Stimulated activated CD4-positive, alpha-beta T cell treated with anti-CD3 and anti-CD28 coated beads, Interleukin-4, amount 100 ng/mL, for 1 hour (primary cell): ENCODE data around the gene FBXL7.

ENCODE experiments used
- DNase-seq: peaks from one replicate; pipeline ENCODE4 v3.0.0-alpha.2; 2020

FBXL7 gene

DNA sequence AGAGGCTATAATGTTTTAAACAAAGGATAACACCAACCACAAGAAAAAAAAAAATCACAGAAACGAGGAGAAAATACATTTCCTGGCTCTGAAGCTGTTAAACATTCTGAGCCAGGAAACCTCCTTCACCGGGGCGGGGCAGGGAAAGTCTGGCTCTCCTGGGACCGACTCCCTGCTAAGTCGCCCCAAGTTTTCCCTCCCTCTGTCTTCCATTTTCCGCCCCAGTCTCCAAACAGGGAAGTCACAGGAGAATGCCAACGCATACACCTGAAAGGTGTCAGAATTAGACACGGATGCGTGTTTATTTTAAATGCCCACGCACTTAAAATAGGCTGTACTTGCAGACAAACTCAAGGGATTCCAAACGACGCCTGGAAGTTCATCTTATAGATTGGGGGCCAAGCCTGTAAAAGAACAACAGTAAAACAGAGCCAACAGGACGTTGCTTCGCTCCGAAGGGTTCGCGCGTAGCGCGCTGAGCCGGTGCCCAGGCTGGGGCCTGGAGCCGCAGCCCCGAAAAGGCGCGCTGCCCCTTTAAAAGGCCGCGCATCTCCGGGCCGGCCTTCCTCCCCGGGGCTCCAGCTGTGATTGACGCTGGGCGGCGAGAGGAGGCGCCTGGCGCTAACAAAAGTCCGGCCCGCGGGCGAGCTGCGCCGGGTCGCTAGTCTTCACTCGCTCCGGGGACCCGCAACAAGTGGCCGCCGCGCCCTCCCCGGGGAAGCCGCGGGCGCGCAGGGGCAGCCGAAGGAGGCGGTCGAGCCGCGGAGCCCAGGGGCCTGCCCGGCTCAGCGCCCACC, at the start of gene FBXL7:
FBXL7 (plus strand) TSS at position 653 of the 797 bp plus-strand sequence.
- no peak for DNase-seq

DNA sequence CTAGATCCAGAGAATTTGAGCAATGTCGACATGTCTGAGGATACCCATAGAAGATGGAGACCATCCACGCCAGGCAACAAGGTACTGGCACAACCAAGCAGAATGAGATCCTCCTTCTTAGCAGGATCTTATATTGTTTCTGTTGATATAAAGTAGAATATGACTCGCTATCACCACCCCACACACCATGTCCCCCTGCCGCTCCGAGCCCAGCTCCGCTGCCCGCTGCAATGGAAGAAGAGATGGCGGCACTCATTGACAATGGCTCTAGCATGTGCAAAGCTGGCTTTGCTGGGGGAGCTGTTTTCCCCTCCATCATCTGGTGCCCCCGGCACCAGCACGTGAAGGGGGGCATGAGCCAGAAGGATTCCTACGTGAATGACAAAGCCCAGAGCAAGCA, 49.5 kb upstream of the FBXL7 start:
- DNase-seq = no peak

DNA sequence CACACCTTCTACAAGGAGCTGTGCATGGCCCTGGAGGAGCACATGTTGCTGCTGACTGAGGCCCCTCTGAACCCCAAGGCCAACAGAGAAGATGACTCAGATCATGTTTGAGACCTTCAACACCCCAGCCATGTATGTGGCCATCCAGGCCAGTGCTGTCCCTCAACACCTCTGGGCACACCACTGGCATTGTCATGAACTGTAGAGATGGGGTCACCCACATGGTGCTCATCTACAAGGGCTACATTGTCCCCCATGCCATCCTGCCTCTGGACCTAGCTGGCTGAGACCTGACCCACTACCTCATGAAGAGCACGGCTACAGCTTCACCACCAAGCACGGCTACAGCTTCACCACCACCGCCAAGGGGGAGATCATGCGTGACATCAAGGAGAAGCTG, 49.0 kb upstream of the FBXL7 start:
- no peak for DNase-seq

DNA sequence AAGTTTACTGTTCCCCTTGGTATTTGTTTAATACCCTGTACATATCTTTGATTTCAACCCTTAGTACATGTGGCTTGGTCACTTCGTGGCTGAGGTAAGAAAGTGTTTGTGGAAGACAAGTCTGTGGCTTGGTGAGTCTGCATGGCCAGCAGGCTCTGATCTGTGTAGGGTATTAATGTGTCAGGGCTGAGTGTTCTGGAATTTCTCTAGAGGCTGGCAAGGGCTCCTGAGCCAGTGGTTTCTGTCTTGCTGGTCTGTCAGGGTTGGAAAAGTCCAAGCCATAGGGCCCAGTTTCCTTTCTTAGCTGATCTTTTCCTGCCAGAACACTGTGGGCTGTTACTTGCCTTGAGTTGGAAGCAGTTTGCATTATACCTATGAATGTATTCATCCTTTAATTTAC, 48.0 kb upstream of the FBXL7 start:
- DNase-seq = no peak

DNA sequence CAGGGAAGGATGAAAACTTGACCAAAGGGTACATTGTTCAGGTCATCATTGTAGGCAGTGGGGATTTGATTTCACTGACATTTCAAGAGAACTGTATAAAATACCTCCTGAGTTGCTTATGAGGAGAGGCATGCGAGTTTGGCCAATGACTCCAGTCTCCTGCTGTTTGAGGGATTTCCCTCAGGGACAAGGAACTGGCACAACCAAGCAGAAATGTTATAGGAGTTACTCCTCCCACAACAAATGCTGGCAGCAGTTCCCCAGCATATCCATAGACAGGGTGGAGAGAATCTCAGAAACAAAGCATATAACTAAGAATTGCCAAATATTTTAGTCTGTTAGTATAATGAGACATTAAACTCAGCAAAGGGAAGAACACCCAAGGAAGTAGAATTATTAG, 47.2 kb upstream of the FBXL7 start:
- DNase-seq = no peak

DNA sequence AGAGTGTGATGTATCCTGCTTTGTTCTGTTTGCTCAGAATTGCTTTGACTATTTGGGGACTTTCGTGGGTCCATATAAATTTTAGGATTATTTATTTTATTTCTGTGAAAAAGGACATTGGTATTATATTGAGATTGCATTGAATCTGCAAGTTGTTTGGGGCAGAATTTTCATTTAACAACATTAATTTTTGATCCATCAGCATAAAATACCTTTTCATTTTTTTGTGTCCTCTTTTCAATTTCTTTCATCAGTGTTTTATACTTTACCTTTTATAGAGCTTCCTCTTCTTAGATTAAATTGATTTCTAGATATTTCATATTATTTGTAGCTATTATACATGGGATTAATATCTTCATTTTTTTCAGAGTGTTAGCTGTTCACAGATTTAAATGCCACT, 40.8 kb upstream of the FBXL7 start:
- DNase-seq = no peak

DNA sequence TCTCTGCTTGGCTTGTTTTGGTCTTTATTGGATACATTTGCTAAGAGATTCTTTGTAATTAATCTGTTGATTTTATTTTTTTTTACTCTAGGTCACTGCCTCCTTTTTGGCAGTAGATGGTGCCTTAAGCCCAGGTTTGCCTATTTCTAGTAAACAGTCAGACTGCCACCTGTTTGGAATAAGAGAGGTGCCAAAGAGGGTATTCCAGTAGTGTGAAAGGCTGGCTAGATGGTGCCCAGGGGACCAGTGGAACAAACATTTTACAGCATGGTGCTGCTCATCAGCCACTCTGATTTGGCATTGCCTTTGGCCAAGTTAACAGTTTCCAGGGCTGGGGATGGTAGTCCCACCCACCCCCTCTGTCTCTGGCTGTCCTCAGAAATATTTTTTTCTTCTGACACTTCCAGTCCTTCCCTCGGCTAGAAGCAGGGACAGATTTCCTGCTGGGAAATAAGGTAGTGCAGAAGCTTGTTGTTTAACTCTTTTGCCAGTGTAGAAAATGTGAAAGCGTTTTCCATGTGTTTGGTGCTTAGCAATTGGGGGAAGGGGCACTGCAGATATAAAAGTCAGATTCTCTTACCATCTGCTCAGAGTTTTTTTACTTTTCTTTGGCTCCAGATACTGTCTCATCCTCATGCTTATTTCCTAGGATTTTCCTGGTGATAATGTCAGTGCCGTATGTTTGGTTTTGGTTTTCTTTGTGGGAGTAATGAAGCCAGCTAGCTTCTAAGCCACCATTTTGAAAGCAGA, 36.6 kb upstream of the FBXL7 start:
- no peak for DNase-seq

DNA sequence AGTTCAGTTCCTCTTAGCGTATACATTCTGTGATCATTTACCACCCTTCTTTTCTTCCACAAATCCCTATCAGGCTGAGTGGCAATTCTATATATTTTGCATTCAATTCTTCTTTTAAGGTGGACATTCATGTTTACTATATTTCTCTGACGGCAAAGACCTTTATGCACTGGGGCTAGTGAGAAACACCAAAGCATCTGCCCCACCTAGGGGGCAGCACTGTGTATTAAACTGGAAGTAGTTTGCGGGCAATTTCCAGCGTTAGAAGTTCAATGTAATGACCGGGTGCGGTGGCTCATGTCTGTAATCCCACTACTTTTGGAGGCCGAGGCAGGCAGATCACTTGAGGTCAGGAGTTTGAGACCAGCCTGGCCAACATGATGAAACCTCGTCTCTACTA, 27.9 kb upstream of the FBXL7 start:
- DNase-seq = no peak

DNA sequence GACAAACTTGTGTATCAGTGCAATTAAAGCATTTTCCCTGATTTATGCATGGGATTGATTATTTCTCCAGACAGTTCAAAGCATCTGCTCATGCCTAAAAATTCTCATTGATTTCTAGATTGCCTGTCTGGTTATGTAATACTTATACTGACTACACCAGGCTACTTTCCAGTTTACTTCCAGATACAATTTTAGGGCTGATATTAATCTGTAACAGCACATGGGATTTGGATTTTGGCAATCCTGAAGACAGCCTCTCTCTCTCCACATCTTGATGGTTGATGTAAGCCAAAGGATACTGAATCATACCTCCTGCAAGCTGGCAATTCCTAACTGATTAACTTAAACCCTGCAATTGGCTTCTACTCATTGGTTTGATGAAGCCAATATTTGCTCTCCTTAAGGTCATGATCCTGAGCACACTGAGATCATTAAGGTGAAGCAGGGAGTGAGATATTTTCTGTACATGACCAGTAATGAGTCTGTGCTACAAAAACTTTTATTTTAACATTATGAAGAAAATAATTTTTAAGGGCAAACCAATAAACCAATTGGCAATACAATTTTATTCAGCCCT, 25.7 kb upstream of the FBXL7 start:
- DNase-seq = no peak

DNA sequence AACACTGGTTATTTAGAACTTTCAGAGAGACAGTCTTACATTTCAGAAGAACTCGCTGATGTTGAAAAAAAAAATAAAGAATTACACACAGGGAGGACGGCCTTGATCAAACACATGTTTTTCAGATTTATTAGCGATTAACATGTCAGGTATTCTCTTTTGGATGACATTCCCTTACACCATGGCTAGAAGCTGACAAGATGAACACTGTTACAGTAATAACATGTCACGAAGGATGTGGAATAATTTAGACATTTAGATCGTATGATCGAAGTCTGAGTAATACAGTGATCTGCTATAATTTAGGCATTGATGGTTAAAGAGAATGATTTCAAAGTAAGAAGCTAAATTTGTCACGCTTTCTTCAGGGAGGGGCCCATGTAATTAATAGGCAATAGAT, 24.6 kb upstream of the FBXL7 start:
- DNase-seq = no peak

DNA sequence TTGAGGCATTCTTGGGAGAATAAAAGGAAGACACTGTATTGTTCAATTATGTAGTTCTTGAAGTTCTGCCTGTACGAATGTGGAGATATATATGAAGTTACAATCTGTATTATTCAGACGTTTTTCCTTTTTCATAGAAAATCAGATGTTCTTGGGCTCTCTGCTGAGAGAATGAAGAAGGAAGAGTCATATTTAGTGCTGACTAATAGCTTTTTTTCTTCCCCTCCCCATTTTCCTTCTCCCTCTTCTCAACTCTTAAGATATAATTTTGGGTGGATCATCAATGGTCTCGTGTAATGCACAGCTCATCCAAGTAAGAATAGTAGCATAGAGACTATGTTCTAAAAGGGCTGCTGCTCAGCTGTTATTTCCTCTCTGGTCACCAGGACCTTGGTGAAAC, 23.0 kb upstream of the FBXL7 start:
- no peak for DNase-seq

DNA sequence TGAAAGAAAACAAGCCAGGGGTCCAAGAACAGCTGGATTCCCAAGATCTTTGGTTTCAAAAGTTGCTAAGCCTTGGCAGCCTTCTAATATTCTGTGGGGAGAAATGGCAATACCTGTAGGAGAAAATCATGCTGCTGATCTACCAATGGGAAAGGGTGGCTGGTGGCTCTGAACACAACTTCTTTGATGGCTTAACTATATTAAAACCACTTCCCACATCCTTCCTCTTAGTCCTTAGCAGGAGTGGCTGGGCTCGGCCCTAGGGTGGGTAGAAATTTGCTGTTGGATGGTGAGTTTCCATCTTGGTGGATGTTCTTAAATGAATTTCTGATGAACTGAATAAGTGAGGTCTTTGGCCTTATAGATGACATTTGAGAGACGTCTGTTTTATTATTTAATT, 19.5 kb upstream of the FBXL7 start:
- DNase-seq = no peak

DNA sequence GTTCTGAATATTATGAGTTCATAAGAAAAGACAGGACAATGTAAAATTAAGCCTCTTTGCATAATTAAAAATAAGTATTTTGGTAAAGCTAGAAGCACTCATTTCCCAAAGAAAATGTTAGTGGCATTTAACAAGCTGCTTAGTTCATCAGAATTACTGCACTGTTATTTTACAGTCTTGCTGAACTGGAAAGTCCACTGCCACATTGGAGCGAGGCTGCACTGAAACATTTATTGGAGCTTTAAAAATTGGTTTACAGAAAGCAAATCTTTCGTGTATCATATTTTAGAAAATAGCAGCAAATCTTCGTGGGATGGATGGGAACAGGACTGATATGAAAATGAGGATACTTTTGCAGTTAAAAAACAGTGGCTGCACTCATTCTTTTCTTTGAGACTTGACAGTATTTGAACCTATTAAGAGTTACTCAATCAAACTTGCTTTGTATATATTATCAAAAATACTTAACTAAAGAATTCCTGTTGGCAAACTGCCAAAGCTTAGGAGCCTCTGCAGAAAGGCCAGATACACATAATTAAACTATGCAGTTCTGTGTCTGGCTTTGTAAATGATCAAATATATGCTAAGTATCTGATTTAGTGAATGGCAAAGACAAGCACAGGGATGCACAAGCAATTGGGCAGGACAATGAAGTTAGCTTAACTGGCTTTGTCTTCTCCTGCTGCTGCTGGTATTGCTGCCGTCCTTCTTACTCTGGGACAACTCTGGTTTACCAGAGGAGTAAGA, 16.5 kb upstream of the FBXL7 start:
- no peak for DNase-seq

DNA sequence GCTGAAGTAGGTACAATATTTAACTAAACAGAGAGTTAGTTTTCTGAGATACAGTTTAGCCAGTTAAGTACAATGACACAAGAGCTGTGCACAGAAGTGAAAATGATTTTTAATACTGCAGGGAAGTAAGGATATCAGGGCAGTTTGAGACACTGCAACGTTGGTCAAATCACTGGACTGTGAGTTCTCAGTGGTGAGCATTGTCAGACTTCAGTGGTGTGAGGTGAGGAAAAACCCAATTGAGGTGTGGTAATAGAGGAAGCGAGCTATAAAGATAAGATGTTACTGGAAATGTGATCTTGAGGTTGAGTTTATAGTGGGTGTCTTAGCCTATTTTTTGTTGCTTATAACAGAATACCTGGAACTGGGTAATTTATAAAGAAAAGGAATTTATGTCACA, 12.8 kb upstream of the FBXL7 start:
- no peak for DNase-seq

DNA sequence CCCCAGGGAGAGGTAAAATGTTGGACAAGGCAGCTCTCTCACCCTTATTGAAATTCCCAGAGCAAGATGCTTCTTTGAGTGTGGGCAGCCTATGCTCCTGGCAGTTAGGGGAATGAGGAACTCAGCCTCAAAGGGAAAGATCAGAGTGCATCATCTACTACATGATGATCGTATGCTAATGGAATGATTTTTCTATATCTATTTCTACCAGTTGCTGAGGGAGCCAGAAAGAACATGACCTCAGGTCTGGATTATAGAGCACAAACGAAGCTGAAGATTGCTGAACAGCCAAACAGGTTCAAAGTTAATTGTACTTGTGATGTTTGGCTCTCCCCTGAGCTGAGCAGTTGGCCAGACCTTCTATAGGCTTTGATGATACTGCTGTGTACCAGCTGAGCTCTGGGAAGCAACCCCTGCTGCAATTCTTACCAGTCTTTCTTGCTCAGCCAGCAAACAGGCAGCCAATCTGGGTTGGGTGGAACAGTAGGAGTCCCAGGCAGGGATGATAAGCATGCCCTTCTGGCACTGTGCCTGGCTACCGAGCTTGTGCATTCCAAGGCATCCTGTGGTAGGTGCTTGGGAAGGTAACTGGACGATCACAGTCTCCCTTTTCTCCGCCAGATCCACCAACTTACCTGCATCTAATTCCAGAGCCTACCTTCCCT, 10.3 kb upstream of the FBXL7 start:
- DNase-seq = no peak

DNA sequence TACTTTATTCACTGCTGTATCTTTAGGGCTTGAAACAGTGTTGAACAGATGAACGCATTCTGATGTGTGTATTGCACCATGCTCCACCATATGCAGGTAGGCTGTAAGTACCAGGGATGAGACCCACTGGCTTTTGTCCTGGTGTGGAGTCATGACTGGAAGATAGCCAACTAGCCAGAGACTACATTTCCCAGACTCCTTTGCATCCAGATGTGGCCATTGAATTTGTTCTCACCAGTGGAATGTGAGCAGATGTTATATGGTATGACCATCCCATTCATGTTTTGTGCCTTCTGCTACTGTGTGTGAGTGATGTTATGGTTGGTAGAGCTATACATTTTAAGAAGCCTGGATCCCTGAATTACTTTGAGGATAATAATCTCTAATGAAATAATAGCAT, 7.4 kb upstream of the FBXL7 start:
- DNase-seq = no peak

DNA sequence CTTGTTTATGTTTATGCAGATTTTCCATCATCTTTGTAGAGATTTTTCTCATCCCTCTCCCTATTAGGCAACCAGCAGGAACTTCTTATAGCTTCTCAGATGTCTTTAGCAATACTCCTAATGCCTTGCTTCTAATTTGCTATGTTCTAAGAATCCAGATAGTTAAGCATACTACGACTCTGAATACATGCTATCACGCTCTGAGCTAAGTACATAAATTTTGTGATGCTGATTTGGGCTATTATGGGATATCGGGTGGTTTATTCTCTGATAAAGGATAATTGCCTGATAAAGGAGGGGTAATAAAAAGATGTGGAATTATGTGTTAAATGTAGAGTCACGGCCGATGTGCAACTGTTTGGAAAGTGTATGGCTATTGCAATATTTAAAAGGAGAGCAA, 6.5 kb upstream of the FBXL7 start:
- DNase-seq = no peak

DNA sequence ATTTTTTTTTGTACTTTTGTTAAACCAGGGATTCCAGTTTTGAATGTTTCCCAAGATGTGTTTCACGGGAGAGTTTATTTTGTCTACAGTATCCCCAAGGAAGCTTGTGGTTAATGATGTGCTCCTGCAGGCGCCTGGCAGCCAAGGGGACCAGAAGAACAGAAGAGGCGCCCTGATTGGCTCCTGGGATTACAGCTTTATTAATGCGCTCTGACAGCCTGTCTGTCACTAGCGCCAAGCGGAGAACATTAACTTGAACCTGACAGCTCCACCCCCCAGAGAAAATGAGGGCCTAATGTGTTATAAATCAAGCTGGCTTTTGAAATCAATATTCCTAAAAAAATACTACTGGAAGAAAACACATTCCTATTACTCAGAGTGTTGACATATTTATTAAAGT, 5.0 kb upstream of the FBXL7 start:
- no peak for DNase-seq

DNA sequence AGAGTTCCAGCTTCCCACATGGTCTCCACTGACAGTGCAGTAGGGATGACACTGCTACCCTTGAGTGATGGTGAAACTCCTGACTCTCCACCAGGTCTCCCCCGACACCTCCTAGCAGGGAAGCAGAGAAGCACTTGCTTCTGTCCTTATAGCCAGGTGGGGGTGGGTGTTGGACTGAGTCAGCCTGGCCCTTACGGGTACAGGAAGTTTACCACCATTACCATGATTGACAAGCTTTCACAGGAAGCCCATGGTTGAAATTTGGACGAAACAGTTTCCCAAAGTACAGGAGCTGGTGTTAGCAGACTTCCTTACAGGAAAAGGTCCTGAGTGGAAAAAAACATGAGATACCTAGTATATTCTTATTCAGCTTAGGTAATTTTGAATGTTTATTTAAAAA, 3.1 kb upstream of the FBXL7 start:
- DNase-seq = no peak

DNA sequence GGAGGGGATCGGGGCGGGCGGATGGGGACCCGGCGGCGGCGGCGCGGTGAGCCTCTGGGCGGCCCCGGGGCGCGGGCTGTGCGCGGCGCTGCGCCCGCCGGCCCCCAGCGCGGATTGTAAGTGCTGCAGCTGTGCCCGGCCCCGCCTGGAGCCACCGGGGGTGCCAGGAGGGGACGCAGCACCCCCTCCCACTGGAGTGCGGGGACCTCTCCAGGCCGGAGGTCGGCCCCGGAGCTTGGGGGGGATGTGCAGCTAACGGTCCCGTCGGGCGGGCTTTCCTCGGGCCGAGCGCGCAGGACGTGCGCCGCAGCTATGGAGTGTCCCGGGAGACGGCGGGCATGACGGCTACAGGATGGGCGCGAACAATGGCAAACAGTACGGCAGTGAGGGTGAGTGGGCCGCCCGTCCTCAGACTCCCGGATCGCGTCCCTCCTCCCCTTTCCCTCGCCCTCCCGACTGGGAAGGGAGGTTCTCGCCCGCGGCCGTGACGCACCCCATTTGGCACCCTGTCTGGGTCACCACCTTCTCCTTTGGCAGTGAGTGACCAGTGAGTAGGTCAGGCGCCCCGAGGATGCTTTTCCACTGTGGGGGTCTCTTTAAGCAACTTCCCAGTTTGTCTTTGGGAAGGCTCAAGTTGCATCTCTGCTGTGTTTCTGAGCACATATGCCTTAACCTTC, 483 bp downstream of the FBXL7 start:
- no peak for DNase-seq

DNA sequence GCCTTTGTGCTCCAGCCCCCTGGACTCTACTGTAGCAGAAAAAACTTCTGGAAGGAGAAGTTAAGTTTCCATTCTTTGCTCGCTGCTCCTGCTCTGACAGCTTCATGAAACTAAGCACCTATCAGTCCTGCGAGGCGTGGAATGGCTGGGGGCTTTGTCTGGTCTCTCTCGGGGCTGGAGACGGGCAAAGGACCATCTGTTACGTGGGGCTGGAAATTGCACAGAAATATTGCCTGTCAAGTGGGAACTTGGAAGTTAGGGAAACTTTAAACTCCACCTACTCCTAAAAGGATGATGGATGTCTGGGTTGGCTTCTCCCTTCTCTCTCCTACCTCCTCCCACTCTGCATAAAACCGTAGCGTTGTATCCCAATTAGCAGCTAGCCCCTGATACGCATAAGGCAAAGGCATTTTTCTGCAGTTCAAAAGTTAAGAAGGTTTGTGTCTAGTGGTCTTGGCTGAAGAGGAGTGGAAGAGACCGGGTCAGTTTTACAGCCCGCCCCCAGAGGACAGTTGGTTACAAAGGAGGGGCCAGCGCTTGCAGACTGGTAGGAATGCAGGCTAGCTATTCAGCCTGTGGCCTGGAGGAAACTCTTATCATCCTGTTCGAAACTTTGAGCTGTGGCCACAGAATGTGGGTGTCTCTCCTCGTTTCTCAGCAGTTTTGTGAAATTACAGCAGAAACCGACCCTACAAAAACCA, 1.3 kb downstream of the FBXL7 start:
- no peak for DNase-seq

DNA sequence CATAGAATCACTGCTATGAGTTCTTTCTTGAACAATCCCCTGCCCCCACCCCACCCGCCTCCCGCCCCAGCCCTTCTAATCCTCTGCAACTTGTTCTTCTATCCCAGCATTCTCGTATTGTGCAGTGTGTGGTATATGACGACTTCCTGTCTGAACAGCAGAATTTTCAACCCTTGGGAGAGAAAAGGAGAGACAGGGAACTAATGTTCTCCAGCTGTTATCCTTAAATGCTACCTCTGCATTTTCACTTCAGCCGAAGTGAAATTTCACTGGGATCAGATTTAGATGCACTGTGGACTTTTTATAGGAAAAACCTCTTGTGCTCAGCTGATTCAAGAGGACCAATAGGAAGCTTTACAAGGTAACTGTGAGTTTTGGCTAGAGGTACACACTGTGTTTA, 2.2 kb downstream of the FBXL7 start:
- no peak for DNase-seq
